Urinary bladder (tissue), 4 donors: ENCODE data around the gene SERTM1. TPM values are rescaled to one million over a fixed set of nuclear protein-coding genes. Genes with fewer than 3 reads are reported as not detected.

Experiments used
- DNase-seq: peaks from one replicate; pipeline ENCODE4 v3.0.0-alpha.2; 2015; ENCODE audit errors: extremely low spot score
- H3K27ac ChIP-seq: one replicate; pipeline ENCODE4 v1.5.1; 2013; ENCODE audit warnings: low read depth, mild to moderate bottlenecking, moderate library complexity
- H3K36me3 ChIP-seq: one replicate; pipeline ENCODE4 v1.6.1; 2013; ENCODE audit warnings: mild to moderate bottlenecking, moderate library complexity; ENCODE audit not compliant: insufficient read depth
- H3K4me1 ChIP-seq: one replicate; pipeline ENCODE4 v1.6.1; 2013; ENCODE audit warnings: mild to moderate bottlenecking, moderate library complexity; ENCODE audit not compliant: insufficient read depth
- H3K4me3 ChIP-seq: one replicate; pipeline ENCODE4 v1.5.1; 2013; ENCODE audit warnings: low read depth, low read length
- WGBS: extraction: QIAGEN DNeasy Blood & Tissue Kit; methylation state at CpG from one replicate; pipeline ENCODE4 v1.1.7; 2013; 5-methylcytosine and 5-hydroxymethylcytosine counted together
- polyA plus RNA-seq: library from polyadenylated mRNA; stranded (reverse); fragments of 200-250 nt; gene quantifications from one replicate; pipeline ENCODE4 v1.2.3, GENCODE V29; 2013
- total RNA-seq: library from RNA; depleted of rRNA; stranded (reverse); fragments of >200 nt; gene quantifications from one replicate; pipeline ENCODE4 v1.2.3, GENCODE V29; 2014
- donor health status: healthy with polysubstance abuse.
- donor health status: healthy.

Gene SERTM1
- total and polyA plus RNA-seq, 2 donors, result 0.18 to 1.7 TPM

DNA sequence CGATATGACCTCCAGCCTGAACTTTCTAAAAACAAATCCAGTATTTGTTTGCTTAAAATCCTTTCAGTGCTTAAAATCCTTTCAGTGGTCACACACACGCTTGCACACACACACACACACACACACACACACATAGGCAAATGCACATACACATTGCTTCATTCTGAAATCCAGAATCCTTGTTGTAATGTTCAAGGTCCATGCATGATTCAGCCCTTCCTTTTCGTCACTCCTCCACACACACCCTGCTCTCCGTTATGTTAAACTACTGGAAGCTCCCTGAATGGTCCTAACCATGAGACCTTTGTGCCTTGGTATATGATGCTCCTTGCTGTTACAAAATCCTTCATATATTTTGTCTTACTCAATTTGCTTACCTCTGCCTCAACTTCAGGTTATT is 44.9 kb downstream of the SERTM1 start:
- no peak for DNase-seq
- Histone ChIP-seq H3K27ac (no peak overlapping the region), H3K36me3 (no peaks in the 10 kb centered on the region), H3K4me1 (no peaks in the 10 kb centered on the region), H3K4me3 (no peak overlapping the region)
- WGBS, result 94% methylated on average over 4 of the region's 4 CpGs

DNA sequence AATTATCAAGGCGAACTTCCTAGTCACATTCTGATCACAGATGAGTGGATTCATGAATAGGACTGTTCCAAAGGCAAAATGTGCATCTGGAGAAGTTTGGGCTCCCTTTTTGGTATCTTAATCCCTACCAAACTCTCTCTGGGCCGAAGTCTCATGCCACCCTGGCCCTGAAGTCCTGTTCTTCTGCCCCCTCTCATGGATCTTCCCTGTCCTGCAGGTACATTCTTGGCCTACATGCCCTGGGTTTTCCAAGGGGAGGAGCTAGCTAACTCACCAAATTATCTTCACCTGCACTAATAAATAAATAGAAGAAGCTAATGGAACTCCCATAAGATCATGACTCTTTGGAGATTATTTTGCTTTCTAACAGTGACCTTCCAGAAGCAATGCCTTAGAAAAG is 50.3 kb downstream of the SERTM1 start:
- 85% methylated on average over 2 of the region's 2 CpGs for WGBS
- DNase-seq, result no peak
- H3K4me3 ChIP-seq, result no peak overlapping the region

DNA sequence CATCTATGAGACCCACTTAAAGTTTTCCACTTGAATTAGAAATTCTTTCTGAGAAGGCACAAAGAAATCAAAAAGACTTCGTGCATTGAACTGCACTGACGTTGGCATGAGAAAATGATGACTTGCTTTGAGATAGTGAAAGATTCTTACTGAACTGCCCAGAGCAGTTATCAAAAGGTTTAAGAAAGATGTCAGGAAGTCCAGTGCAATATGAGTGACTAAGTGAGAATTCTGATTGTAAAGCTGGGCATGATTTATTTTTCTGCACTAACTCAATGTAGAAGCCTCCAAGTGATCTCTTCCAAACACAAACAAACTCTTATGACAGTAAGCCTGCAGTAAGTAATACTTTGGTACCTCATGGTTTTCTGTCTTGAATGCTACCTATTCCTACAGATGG is 52.1 kb downstream of the SERTM1 start:
- Histone ChIP-seq H3K4me3 (no peak overlapping the region), H3K27ac (no peak overlapping the region), H3K4me1 (no peaks in the 10 kb centered on the region), H3K36me3 (no peaks in the 10 kb centered on the region)
- no peak for DNase-seq
- 87% methylated on average over 2 of the region's 2 CpGs for WGBS

More for the DNA sequence above, 50.3 kb downstream of the SERTM1 start:
- H3K36me3 ChIP-seq, result no peaks in the 10 kb centered on the region
- H3K27ac ChIP-seq, result no peak overlapping the region
- H3K4me1 ChIP-seq, result no peaks in the 10 kb centered on the region

DNA sequence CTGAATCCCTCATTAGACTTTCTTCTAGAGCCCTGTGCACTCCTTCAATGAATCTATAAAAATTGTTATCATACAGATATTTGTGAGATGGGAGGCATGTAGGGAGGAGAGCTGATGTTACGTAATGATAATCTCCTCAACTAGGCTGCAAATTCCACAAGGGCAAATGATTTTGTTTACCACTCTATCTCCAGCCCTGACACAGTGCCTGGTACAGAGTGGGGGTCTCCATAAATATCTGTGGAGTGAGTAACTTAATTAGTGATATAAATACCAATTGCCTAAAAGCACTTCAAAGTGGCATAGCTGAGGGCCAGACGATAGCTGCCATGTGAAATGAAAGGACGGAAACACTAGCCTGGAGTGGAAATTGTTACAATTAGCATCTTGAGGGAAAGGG is 54.2 kb downstream of the SERTM1 start:
- no peak for DNase-seq
- Histone ChIP-seq H3K4me3 (no peak overlapping the region), H3K4me1 (no peaks in the 10 kb centered on the region), H3K36me3 (no peaks in the 10 kb centered on the region), H3K27ac (no peak overlapping the region)
- 84% methylated on average over 3 of the region's 3 CpGs for WGBS

DNA sequence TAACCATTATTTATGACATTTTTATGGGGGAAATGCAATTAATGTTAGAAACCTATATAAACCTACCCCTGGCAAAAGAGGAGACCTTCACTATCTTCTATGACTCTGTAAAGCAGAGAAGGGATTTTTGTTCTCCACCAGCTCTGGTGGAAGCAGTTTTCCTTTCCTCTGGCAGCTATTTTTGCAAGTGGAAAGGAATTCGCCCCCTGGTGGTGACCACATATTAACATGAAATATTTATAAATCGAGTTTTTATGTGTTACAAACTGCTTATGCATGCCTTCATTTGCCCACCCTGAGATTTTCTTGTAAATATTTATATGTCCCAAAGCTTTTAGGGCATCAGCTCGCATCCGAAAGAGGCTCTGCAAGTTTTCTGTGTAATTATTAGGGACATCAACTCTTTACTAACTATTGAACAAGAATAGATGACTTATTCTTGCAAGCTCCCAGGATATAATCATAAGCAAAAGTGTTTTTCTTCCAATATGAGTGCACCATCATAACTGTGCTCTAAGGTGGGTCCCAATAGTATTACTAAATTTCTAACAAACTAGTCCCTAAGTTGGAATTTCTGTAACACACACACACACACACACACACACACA is 62.4 kb downstream of the SERTM1 start:
- no peaks in the 10 kb centered on the region for H3K4me1 ChIP-seq
- 10% methylated on average over 4 of the region's 4 CpGs for WGBS
- H3K27ac ChIP-seq, result no peak overlapping the region
- no peaks in the 10 kb centered on the region for H3K36me3 ChIP-seq
- no peak overlapping the region for H3K4me3 ChIP-seq
- peak; percentile 23 for DNase-seq

DNA sequence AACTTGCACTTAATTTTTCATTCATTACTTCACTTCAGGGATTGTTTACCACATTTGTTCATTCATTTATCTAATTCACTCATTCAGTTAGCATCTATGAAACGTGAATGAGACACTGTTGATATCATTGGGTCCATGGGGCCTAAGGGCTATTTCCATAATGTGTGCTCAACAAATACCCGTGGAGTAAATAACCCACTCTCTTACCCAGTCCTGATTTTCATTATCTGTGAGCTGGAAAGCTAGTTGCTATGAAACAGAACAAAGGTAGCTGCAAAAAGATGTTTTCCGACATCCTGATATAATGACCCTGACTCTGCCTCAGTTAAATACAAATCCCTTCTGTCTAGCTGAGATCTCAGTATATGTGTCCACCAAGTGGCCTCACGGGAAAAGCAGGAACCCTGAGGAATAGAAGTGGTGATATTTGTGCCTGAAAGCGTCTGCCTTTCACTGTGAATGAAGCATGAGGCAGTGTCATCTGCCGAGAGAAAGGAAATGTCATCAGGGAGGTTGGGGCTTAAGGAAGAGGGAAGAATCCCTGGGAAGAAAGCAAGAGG is 63.8 kb downstream of the SERTM1 start:
- DNase-seq, result no peak
- no peak overlapping the region for H3K4me3 ChIP-seq
- H3K36me3 ChIP-seq, result no peaks in the 10 kb centered on the region
- WGBS, result 78% methylated on average over 6 of the region's 6 CpGs
- no peak overlapping the region for H3K27ac ChIP-seq
- no peaks in the 10 kb centered on the region for H3K4me1 ChIP-seq

DNA sequence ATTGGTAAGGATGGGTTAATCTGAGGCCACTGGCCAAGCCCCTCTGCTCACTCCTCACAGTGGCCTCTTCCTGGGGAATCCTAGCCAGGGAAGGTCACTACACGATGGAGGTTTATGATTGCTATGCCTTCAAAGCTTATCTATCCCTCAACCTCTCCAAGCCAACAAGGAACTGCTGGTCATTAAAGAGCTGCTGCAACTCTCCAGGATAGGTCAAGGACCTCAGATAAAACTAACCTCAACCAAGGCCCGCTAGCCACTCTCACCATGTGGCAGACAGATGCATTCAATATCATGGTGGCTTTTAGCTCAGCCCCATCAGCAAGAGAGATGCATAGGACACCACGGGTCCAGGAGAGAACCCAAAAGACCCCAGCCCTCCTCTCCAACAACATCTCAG is 71.6 kb downstream of the SERTM1 start:
- DNase-seq, result no peak
- H3K4me1 ChIP-seq, result no peaks in the 10 kb centered on the region
- no peaks in the 10 kb centered on the region for H3K36me3 ChIP-seq
- WGBS, result 76% methylated on average over 3 of the region's 3 CpGs
- H3K4me3 ChIP-seq, result no peak overlapping the region
- no peak overlapping the region for H3K27ac ChIP-seq

DNA sequence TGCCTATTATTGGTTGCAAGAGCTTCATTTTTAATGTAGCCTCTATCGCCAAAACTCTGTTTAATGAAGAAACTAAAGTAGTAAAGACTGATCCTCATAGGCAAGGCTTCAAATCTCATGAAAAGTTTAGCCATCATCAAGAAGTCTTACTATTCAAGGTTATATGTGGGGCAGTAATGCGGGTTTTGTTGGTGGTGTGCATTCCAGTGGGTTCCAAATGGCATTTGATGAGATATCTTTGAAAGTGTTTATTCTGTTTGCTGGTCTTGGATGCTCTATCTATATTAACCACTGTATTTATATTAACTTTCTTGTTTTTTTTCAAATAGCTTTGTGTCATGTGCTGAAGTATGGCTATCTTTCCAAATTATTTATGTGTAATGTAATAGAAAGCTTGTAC is 72.2 kb downstream of the SERTM1 start:
- DNase-seq, result no peak
- no peaks in the 10 kb centered on the region for H3K36me3 ChIP-seq
- no peak overlapping the region for H3K4me3 ChIP-seq
- no peak overlapping the region for H3K27ac ChIP-seq
- no peaks in the 10 kb centered on the region for H3K4me1 ChIP-seq
- 90% methylated on average over 2 of the region's 2 CpGs for WGBS

Other genes with a start within 250 kb of the SERTM1 start
- gene CCNA1, start 241.5 kb upstream of the SERTM1 start, total RNA-seq, result not detected
- gene CCNA1, start 241.5 kb upstream of the SERTM1 start, polyA plus RNA-seq, result 0.24 TPM
- gene RFXAP, start 145.2 kb downstream of the SERTM1 start, total RNA-seq, result 10.0 TPM
- 6.1 TPM for gene RFXAP, start 145.2 kb downstream of the SERTM1 start, polyA plus RNA-seq
- 47.4 TPM for gene SMAD9, start 246.2 kb downstream of the SERTM1 start, total RNA-seq
- 10.8 TPM for gene SMAD9, start 246.2 kb downstream of the SERTM1 start, polyA plus RNA-seq